H54 (cell line): ENCODE measurements around the gene LRWD1.
A peak's percentile ranks its signal among the peaks of the same experiment; 100 is the strongest.

Source experiments
- DNase-seq: peaks from one replicate; pipeline ENCODE4 v3.0.0; 2011; ENCODE audit warnings: low spot score, mixed read lengths; ENCODE audit not compliant: insufficient read length
- FAIRE-seq: peaks from 3 replicates; lab custom pipeline; 2011; peaks lifted over from hg19 to GRCh38; lab: Jason Lieb, UNC
- POLR2A ChIP-seq: IDR thresholded peaks from 2 replicates; pipeline ENCODE4 v1.6.1; 2011; ENCODE audit warnings: low read depth, mild to moderate bottlenecking, low read length

The LRWD1 gene

DNA sequence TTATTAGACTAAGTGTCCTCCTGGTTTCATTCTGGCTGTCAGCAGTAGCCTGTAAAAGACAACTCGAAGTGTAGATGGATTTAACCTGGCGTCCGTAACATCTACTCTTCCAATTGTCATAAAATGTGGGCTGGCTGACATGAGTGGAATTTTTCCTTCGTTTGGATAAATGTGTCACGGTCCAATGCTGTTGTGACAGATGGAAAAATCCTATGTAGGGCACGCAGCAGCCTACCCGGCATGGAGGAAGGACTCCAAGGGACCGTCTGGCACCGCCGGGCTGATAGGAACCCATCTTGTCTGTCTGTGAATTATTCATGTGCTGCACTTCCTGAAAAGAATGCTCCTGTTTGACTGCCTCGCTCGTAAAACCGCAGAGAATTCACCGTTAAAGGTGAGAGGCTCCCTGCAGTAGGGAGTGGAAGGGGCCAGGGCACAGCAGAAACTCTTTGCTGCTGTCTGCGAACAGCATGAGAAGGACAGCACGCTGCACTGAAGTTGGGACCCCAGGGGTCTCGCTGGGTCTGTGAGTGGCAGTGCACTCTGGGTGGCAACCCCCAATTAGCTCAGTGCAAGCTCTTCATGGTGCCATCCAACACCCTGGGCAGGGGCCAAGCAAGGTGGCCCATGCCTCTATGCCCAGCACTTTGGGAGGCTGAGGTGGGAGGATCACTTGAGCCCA lies 33.0 kb upstream of the LRWD1 start:
- TF ChIP-seq POLR2A = no peak
- FAIRE-seq = no peak
- DNase-seq = no peak

DNA sequence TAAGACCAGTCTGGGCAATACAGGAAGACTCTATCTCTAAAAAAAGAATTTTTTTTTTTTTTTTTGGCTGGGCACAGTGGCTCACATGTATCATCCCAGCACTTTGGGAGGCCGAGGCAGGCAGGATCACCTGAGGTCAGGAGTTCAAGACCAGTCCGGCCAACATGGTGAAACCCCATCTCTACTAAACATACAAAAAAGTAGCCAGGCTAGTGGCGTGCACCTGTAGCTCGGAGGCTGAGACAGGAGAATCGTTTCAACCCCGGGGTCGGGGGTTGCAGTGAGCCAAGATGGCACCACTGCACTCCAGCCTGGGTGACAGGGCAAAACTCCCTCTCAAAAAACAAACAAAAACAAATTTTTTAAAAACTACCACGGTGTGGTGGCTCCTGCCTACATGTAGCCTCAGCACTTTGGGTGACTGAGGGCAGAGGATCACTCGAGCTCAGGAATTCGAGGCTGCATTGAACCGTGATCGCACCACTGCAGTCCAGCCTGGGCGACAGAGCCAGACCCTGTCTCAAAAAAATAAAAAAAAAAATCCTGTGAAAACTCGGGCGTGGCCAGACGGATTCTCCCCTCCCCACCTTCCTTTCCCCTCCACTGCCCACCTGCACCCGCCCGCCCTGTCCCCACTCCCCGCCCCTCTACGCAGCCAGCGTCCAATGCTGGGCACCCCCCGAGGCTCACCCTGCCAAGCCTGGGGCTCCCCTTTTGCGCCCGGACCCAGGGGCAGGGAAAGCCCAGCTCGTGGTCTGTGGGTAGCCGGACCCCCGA lies 32.2 kb upstream of the LRWD1 start:
- TF ChIP-seq POLR2A = no peak
- FAIRE-seq (no peak), DNase-seq (no peak)

DNA sequence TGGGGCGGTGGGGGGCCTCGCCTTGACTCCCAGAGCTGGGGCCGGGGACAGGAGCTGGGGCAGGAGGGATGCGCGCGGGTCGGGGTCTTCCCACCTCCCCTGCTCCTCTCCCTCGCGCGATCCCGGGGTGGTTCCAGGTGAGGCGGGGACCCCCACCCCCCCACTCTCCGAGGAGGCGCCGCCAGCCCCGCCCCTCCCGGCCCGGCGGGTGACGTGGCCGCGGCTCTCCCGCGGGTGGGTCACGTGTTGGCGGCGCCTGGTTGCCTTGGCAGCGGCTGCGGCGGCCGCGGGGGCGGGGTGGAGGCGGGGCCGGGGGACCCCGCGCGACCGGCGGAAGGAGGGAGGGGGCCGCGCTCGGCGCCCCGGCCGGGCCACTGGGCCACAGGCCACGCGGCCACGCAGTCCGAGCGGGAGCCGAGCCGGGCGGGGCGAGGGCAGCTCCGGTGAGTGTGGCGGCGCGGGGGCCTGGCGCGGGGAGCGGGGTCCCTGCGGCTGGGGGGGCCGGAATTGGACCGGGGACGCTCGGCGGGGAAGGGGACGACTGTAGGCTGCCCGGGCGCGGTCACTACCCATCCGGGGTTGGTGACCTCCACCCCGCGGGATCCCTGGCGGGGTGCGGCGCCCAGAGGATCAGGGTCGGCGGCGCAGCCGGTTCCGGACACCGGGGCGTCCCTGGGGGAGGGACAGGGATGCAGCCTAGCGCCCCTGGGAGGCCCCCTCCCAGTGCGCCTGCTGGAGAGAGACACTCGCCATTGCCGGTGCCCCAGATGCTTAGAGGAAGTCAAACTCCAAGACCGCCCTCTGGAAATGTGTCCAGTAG lies 31.4 kb upstream of the LRWD1 start, which contains the start of gene ORAI2:
ORAI2 (plus strand) TSS at position 357 of the 820 bp plus-strand sequence. CDS start 5,382 bp downstream, outside the sequence.
- FAIRE-seq (no peak), DNase-seq (peak; percentile 85)
- TF ChIP-seq POLR2A = peak; percentile 81

GRCh38 chr7:102434039-102434486 lies 30.7 kb upstream of the LRWD1 start:
- no peak for DNase-seq
- FAIRE-seq = no peak
- TF ChIP-seq POLR2A = no peak

GRCh38 chr7:102436118-102436517 lies 28.7 kb upstream of the LRWD1 start:
- TF ChIP-seq POLR2A = no peak
- DNase-seq (no peak), FAIRE-seq (no peak)

DNA sequence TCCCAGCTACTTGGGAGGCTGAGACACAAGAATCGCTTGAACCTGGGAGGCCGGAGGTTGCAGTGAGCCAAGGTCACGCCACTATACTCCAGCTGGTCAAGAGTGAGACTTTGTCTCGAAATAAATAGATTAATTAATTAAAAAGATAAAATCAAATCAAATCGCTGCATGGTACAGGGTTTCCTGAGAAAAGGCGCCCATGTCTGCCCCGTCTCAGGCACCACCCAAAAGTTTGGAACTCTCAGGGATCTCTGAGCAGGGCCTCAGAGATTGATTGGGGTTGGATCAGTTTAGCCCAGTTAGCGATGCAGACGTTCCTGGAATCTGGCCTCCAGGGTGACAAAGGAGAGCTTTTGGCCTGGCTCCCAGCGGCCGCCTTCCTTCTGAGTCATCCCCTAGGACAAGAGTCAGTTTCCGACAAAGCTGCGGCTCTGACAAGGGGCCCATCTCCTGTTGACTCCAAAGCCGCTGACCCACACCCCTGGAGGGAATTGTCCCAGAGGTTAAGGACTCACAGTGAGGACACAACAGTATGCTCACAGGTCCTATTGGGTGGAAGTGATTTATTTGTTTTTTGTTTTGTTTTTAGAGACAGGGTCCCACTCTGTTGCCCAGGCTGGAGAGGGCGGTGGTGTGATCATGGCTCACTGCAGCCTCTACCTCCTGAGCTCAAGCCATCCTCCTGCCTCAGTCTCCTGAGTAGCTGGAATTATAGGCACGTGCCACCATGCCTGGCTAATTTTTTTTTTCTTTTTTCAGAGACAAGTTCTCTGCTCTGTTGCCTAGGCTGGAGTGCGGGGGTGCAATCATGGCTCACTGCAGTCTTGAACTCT lies 24.6 kb upstream of the LRWD1 start:
- no peak for TF ChIP-seq POLR2A
- peak; percentile 92 for DNase-seq
- no peak for FAIRE-seq

DNA sequence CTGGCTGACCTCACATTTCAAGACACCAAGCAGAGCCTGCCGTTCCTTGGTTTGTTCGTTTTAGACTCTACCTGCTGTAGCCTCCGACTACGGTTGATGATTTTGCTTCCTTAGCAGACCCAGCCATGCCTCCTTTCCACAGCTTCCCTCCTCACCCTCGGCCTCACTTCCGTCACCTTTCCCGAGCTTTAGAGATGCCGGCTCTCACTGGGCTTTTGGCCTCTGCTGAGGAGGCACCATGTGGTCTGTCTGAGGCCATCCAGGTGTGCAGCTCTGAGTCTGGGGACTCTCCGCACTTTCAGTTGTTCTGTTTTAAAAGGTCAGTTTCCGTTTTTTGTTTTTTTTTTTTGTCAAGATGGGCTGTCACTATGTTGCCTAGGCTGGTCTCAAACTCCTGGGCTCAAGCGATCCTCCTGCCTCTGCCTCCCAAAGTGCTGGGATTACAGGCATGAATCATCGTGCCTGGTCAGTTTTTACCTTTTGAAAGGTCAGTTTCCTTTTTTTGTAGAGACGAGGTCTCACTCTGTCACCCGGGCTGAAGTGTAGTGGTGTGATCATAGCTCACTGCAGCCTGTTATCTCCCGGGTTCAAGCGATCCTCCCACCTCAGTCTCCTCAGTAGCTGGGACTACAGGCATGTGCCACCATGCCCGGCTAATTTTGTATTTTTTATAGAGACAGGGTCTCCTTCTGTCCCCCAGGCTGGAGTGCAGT lies 19.7 kb upstream of the LRWD1 start:
- FAIRE-seq = no peak
- no peak for DNase-seq
- TF ChIP-seq POLR2A = no peak

DNA sequence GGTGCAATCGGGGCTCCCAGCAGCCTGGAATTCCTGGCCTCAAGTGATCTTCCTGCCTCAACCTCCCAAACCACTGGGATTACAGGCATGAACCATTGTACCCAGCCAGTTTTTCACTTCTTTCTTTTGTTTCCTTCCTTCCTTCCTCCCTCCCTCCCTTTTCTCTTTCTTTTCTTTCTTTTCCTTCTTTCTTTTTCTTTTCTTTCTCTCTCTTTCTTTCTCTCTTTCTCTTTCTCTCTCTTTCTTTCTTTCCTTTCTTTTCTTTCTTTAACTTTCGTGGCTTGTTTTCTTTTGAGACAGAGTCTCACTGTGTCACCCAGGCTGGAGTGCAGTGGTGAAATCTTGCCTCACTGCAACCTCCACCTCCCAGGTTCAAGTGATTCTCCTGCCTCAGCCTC lies 19.1 kb upstream of the LRWD1 start:
- FAIRE-seq = no peak

DNA sequence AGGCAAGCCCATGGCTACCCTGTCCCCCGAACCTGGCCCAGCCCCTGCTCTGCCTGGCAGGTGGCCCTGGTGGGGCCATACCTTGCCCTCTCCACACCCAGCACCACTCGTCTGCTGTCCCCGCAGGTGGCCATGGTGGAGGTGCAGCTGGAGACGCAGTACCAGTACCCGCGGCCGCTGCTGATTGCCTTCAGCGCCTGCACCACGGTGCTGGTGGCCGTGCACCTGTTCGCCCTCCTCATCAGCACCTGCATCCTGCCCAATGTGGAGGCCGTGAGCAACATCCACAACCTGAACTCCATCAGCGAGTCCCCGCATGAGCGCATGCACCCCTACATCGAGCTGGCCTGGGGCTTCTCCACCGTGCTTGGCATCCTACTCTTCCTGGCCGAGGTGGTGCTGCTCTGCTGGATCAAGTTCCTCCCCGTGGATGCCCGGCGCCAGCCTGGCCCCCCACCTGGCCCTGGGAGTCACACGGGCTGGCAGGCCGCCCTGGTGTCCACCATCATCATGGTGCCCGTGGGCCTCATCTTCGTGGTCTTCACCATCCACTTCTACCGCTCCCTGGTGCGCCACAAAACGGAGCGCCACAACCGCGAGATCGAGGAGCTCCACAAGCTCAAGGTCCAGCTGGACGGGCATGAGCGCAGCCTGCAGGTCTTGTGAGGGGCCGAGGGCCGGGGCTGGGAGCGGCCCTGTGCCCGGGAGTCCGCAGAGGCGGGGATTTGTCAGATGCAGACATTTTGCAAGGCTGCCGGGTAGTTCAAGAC lies 18.2 kb upstream of the LRWD1 start:
- TF ChIP-seq POLR2A = no peak
- FAIRE-seq = no peak

More for the DNA sequence above, 19.1 kb upstream of the LRWD1 start:
- no peak for TF ChIP-seq POLR2A
- DNase-seq = no peak

DNA sequence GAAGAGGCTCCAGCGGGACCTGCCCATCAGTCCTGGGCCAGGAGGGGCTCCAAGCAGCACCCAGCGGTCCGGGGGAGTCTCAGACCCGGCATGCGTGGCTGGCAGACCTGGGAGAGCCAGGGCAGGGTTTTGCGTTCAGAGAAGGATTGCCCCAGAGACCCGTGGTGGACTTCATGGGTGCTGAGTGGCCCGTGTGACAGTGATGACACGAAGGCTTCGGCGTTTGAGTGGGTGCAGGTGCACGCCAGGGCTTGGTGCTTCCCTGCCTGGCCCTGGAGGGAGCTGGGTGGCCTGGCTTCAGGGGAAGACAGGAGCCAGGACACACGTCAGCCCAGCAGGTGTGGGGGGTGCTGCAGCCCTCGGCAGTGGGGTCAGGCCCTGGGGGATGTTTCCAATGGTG lies 17.5 kb upstream of the LRWD1 start:
- no peak for TF ChIP-seq POLR2A
- FAIRE-seq = no peak

More for the DNA sequence above, 18.2 kb upstream of the LRWD1 start:
- no peak for DNase-seq

GRCh38 chr7:102449136-102449535 lies 15.6 kb upstream of the LRWD1 start:
- no peak for TF ChIP-seq POLR2A
- DNase-seq (no peak), FAIRE-seq (no peak)

More for the DNA sequence above, 17.5 kb upstream of the LRWD1 start:
- no peak for DNase-seq

GRCh38 chr7:102450242-102450641 lies 14.5 kb upstream of the LRWD1 start:
- FAIRE-seq (no peak), DNase-seq (no peak)
- no peak for TF ChIP-seq POLR2A
